GM12878 (cell line): Measurements from ENCODE around the gene SMOC1. TPM values are rescaled to one million over a fixed set of nuclear protein-coding genes. Genes with fewer than 3 reads are reported as not detected.

Source experiments
- ATAC-seq: fragments of 200-7000 bp; cut with Tn5 transposase; 3 replicates; pipeline ENCODE4 v1.9.1; 2020; ENCODE audit warnings: mild to moderate bottlenecking, moderate library complexity
- BruUV-seq: library from RNA; stranded (reverse); fragments of 400-500 nt; replicated peaks from 2 replicates; lab custom pipeline; 2021; lab: Mats Ljungman, UMichigan
- CTCF ChIA-PET: fragments of 300-600 bp; sonication (Branson Sonifier 250); formaldehyde crosslinking; extraction: SDS; loops from one replicate; lab custom pipeline; 2021; ENCODE audit warnings: inconsistent platforms; lab: Yijun Ruan, JAX
- POLR2A ChIA-PET: fragments of 350-600 bp; formaldehyde crosslinking; extraction: SDS; loops from one replicate; lab custom pipeline; 2021; ENCODE audit warnings: inconsistent platforms; lab: Charles Lee
- RAD21 ChIA-PET: fragments of 300-600 bp; sonication (Branson Sonifier 250); formaldehyde crosslinking; loops from one replicate; lab custom pipeline; 2023; ENCODE audit warnings: antibody characterized with exemption; ENCODE audit not compliant: unreplicated experiment; lab: Charles Lee
- SMC1A ChIA-PET: fragments of 300-600 bp; sonication (Branson Sonifier 250); formaldehyde crosslinking; loops from one replicate; lab custom pipeline; 2023; ENCODE audit not compliant: unreplicated experiment, uncharacterized antibody; lab: Charles Lee
- DNase-seq: peaks from one replicate; pipeline ENCODE4 v3.0.0-alpha.2; 2011; ENCODE audit warnings: low read depth, low spot score
- FAIRE-seq: peaks from 3 replicates; lab custom pipeline; 2011; peaks lifted over from hg19 to GRCh38; lab: Jason Lieb, UNC
- H2AFZ ChIP-seq: 2 replicates; pipeline ENCODE4 v1.6.0; 2011; ENCODE audit warnings: low read depth, low read length, control low read depth; ENCODE audit not compliant: control insufficient read depth
- H3K27ac ChIP-seq: 2 replicates; pipeline ENCODE4 v1.5.1; 2011; ENCODE audit warnings: control low read depth; ENCODE audit not compliant: control insufficient read depth, insufficient read depth
- H3K27me3 ChIP-seq, 2 experiments: replicated peaks in 1 of 2; 2 replicates each; pipeline versions ENCODE4 v1.6.0 to v1.6.1; 2011; ENCODE audit warnings: low read length in 1 of 2; ENCODE audit not compliant: control insufficient read depth in 2 of 2, insufficient read depth in 2 of 2
- H3K36me3 ChIP-seq, 2 experiments: 2 replicates each; pipeline ENCODE4 v1.5.1; 2011; ENCODE audit warnings: low read length in 1 of 2; ENCODE audit not compliant: control insufficient read depth in 2 of 2, insufficient read depth in 2 of 2
- H3K4me1 ChIP-seq: 2 replicates; pipeline ENCODE4 v1.6.1; 2011; ENCODE audit warnings: mild to moderate bottlenecking, low read length, moderate library complexity, mixed read lengths; ENCODE audit not compliant: control insufficient read depth, insufficient read depth
- H3K4me2 ChIP-seq: 2 replicates; pipeline ENCODE4 v1.6.0; 2011; ENCODE audit warnings: control low read depth; ENCODE audit not compliant: control insufficient read depth, insufficient read depth
- H3K4me3 ChIP-seq: fragments of 200-600 bp; sonication (generic); 2 replicates; pipeline ENCODE4 v1.5.1; 2016
- H3K79me2 ChIP-seq: 2 replicates; pipeline ENCODE4 v1.6.0; 2011; ENCODE audit warnings: low read length; ENCODE audit not compliant: control insufficient read depth, insufficient read depth
- H3K9ac ChIP-seq: 2 replicates; pipeline ENCODE4 v1.8.0; 2011; ENCODE audit warnings: low read length, control low read depth, mixed read lengths; ENCODE audit not compliant: control insufficient read depth, insufficient read depth
- H3K9me3 ChIP-seq: replicated peaks from 3 replicates; pipeline ENCODE4 v1.5.1; 2011; ENCODE audit warnings: mild to moderate bottlenecking, low read length; ENCODE audit not compliant: control insufficient read depth, insufficient read depth
- H4K20me1 ChIP-seq: 2 replicates; pipeline ENCODE4 v1.6.0; 2011; ENCODE audit not compliant: control insufficient read depth, insufficient read depth
- NFIC ChIP-seq: IDR thresholded peaks from 2 replicates; pipeline ENCODE4 v1.6.1; 2012; ENCODE audit warnings: low read depth, mild to moderate bottlenecking, inconsistent platforms, low read length, moderate library complexity
- PBX3 ChIP-seq: IDR thresholded peaks from 2 replicates; pipeline ENCODE4 v1.6.1; 2011; ENCODE audit warnings: mild to moderate bottlenecking, low read depth, low read length, moderate library complexity; ENCODE audit not compliant: insufficient replicate concordance
- RBBP5 ChIP-seq: fragments of 200-600 bp; sonication (generic); conservative IDR thresholded peaks from 2 replicates; pipeline ENCODE4 v1.6.1; 2016
- STAT3 ChIP-seq: IDR thresholded peaks from 2 replicates; pipeline ENCODE4 v1.6.1; 2011; ENCODE audit warnings: low read depth, low read length, improper control_type of control experiment
- ZBED1 ChIP-seq: IDR thresholded peaks from 2 replicates; pipeline ENCODE4 v1.6.1; 2016; ENCODE audit warnings: borderline replicate concordance
- ZBTB11 ChIP-seq: fragments of 450-650 bp; formaldehyde crosslinking; IDR thresholded peaks from 2 replicates; pipeline ENCODE4 v1.5.0; 2022; ENCODE audit warnings: mild to moderate bottlenecking, missing genetic modification characterization
- in situ Hi-C: fragments of 300-500 bp; cut with MboI; formaldehyde crosslinking; loops from 9 replicates; pipeline ENCODE4 v1.14.3; 2018; ENCODE audit warnings: mixed read lengths
- intact Hi-C: fragments of 100-400 bp; cut with micrococcal nuclease; formaldehyde crosslinking; loops from one replicate; pipeline ENCODE4 v1.14.2; 2022; ENCODE audit not compliant: unreplicated experiment
- polyA plus RNA-seq, 11 experiments: library from polyadenylated mRNA; depleted of rRNA in 4 of 11; unstranded in 6 of 11; stranded (reverse) in 5 of 11; fragments of >200 nt; fragmentation: Nextera tagmentation in 4 of 11; fragmentation: Illumina TruSeq in 1 of 11; extraction: Ambion mirVana in 4 of 11; extraction: Trizol in 1 of 11; gene quantifications; 1 replicate in 1 of 11; 2 replicates in 10 of 11; pipeline versions ENCODE4 v1.2.1 to v1.2.3, GENCODE V29; 2011 to 2016; ENCODE audit warnings: inconsistent platforms in 2 of 11, missing spikeins in 2 of 11, low read depth in 1 of 11
- total RNA-seq, 4 experiments: library from RNA; depleted of rRNA in 3 of 4; stranded (reverse); fragments of >200 nt in 3 of 4; fragmentation: Illumina TruSeq in 1 of 4; extraction: Trizol in 1 of 4; gene quantifications; 2 replicates each; pipeline versions ENCODE4 v1.2.1 to v1.2.3, GENCODE V29; 2013 to 2021
- TF ChIP-seq, protein P1 (sequence below): IDR thresholded peaks from 2 replicates; pipeline ENCODE4 v1.6.1; 2012; ENCODE audit warnings: improper control_type of control experiment, low read depth, low read length; ENCODE audit not compliant: insufficient replicate concordance

Gene SMOC1
- total and polyA plus RNA-seq, 10 of the 15 experiments (the other 5 are each of a cell fraction or from before 2014, with no cell fraction given) = 0.03 to 0.26 (median 0.14) TPM; not detected in 7

DNA sequence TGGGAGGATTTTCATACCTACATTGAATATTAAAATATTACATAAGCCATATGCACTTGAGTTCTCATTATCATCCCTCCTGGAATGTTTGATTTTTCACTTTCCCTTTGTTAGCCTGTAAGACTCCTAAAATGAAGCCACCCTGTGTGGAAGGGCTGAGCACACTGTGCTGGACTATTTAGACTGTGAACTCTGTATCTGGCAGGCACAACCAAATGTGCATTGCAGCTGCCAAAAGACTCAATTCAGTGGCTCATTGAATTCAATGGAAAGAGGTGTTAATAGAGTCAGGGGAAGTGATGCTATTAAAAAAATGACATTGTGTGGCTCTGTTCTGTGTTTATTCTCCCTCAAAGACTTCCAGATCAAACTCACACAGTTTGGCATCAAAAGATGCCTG is 111.1 kb downstream of the SMOC1 start:
- ChIA-PET SMC1A (no interaction called here), RAD21 (no interaction called here), CTCF (no interaction called here), POLR2A (no interaction called here)
- TF ChIP-seq ZBTB11 = no peak
- no peak for TF ChIP-seq RBBP5
- no TSS peak for BruUV-seq
- H3K79me2 ChIP-seq = no peaks in the 10 kb centered on the region
- peaks cover 4 to 9% of the 10 kb centered on the region in 2 experiments; a peak in 3 of 4 replicates for H3K27me3 ChIP-seq
- intact Hi-C loops = no loop called here
- H3K4me3 ChIP-seq = no peak overlapping the region
- H3K36me3 ChIP-seq = no peaks in the 10 kb centered on the region
- in situ Hi-C loops = no loop called here
- DNase-seq = no peak
- no peak for FAIRE-seq
- H3K9ac ChIP-seq = no peak overlapping the region
- H3K4me1 ChIP-seq = no peaks in the 10 kb centered on the region
- no peak overlapping the region for H3K4me2 ChIP-seq
- no peak for ATAC-seq
- no peaks in the 10 kb centered on the region for H4K20me1 ChIP-seq
- no peak overlapping the region for H3K27ac ChIP-seq
- H3K9me3 ChIP-seq = no peaks in the 10 kb centered on the region
- no peak overlapping the region for H2AFZ ChIP-seq

DNA sequence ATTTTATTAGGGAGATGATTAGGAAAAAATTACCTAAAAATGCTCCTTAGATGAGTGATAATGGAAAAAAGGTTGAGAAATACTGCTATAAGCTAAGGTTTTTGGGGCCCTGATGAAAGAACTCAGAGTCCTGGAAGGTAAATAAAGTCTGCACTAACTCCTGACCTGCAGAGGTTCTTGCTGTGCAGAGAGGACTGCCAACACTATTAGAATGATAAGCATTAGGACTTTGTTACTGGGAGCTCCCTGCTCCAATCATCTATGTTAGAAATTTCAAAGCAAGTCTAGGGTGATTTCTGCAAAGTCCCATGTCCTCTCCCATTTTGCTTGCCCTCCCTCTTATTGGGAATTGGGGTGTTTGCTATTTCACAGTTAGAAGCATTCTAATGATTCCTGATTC is 112.2 kb downstream of the SMOC1 start:
- no peaks in the 10 kb centered on the region for H3K79me2 ChIP-seq
- SMC1A ChIA-PET = no interaction called here
- TF ChIP-seq STAT3 = no peak
- no peak for TF ChIP-seq PBX3
- no peak for TF ChIP-seq NFIC
- TF ChIP-seq ZBED1 = no peak
- TF ChIP-seq, protein P1, sequence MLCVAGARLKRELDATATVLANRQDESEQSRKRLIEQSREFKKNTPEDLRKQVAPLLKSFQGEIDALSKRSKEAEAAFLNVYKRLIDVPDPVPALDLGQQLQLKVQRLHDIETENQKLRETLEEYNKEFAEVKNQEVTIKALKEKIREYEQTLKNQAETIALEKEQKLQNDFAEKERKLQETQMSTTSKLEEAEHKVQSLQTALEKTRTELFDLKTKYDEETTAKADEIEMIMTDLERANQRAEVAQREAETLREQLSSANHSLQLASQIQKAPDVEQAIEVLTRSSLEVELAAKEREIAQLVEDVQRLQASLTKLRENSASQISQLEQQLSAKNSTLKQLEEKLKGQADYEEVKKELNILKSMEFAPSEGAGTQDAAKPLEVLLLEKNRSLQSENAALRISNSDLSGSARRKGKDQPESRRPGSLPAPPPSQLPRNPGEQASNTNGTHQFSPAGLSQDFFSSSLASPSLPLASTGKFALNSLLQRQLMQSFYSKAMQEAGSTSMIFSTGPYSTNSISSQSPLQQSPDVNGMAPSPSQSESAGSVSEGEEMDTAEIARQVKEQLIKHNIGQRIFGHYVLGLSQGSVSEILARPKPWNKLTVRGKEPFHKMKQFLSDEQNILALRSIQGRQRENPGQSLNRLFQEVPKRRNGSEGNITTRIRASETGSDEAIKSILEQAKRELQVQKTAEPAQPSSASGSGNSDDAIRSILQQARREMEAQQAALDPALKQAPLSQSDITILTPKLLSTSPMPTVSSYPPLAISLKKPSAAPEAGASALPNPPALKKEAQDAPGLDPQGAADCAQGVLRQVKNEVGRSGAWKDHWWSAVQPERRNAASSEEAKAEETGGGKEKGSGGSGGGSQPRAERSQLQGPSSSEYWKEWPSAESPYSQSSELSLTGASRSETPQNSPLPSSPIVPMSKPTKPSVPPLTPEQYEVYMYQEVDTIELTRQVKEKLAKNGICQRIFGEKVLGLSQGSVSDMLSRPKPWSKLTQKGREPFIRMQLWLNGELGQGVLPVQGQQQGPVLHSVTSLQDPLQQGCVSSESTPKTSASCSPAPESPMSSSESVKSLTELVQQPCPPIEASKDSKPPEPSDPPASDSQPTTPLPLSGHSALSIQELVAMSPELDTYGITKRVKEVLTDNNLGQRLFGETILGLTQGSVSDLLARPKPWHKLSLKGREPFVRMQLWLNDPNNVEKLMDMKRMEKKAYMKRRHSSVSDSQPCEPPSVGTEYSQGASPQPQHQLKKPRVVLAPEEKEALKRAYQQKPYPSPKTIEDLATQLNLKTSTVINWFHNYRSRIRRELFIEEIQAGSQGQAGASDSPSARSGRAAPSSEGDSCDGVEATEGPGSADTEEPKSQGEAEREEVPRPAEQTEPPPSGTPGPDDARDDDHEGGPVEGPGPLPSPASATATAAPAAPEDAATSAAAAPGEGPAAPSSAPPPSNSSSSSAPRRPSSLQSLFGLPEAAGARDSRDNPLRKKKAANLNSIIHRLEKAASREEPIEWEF = no peak
- TF ChIP-seq, all 136 proteins: peak for 0
- in situ Hi-C loops = no loop called here
- H3K27me3 ChIP-seq = peaks cover 4 to 5% of the 10 kb centered on the region in 2 experiments; a peak in 3 of 4 replicates
- H3K27ac ChIP-seq = no peak overlapping the region
- no TSS peak for BruUV-seq
- no peak overlapping the region for H3K4me2 ChIP-seq
- no peak overlapping the region for H3K9ac ChIP-seq
- RAD21 ChIA-PET = no interaction called here
- FAIRE-seq (no peak), DNase-seq (no peak), ATAC-seq (no peak)
- H3K4me1 ChIP-seq = no peaks in the 10 kb centered on the region
- CTCF ChIA-PET = no interaction called here
- intact Hi-C loops = no loop called here
- no peak overlapping the region for H2AFZ ChIP-seq
- POLR2A ChIA-PET = no interaction called here
- no peaks in the 10 kb centered on the region for H4K20me1 ChIP-seq
- no peaks in the 10 kb centered on the region for H3K36me3 ChIP-seq
- no peak overlapping the region for H3K4me3 ChIP-seq
- H3K9me3 ChIP-seq = no peaks in the 10 kb centered on the region
